HL-60 (cell line): ENCODE data around the gene ARHGEF17.
"Not testable (repeated sequence)": the region's sequence is repeated elsewhere in the genome, so short reads cannot be mapped to it uniquely, and the experiment has no call there.

Experiments used
- DNase-seq, 2 experiments: peaks; one replicate each; pipeline ENCODE4 v3.0.0-alpha.2; 2010 to 2020; ENCODE audit warnings: low read depth in 1 of 2, low spot score in 1 of 2
- H3K27ac ChIP-seq: fragments of 250-450 bp; sonication (Bioruptor Pico); replicated peaks from 2 replicates; pipeline ENCODE4 v1.5.1; 2020; ENCODE audit warnings: mild to moderate bottlenecking, moderate library complexity
- H3K27me3 ChIP-seq: fragments of 250-450 bp; sonication (Bioruptor Pico); 2 replicates; pipeline ENCODE4 v1.5.1; 2021; ENCODE audit warnings: mild to moderate bottlenecking, moderate library complexity; ENCODE audit not compliant: insufficient read depth, poor library complexity, severe bottlenecking
- H3K4me3 ChIP-seq: replicated peaks from 2 replicates; pipeline ENCODE4 v1.5.1; 2011; ENCODE audit warnings: mild to moderate bottlenecking, control low read depth, low read length; ENCODE audit not compliant: insufficient read depth
- CTCF ChIP-seq: IDR thresholded peaks from one replicate; pipeline ENCODE4 v1.5.1; 2011; ENCODE audit warnings: low read length, control low read depth, inconsistent platforms; ENCODE audit not compliant: insufficient read depth
- GABPA ChIP-seq: IDR thresholded peaks from 2 replicates; pipeline ENCODE4 v1.6.1; 2012; ENCODE audit warnings: low read depth
- POLR2AphosphoS5 ChIP-seq: IDR thresholded peaks from 2 replicates; pipeline ENCODE4 v1.6.1; 2012; ENCODE audit warnings: low read depth
- REST ChIP-seq: IDR thresholded peaks from 2 replicates; pipeline ENCODE4 v1.6.1; 2012; ENCODE audit warnings: low read depth; ENCODE audit not compliant: insufficient replicate concordance
- SPI1 ChIP-seq: IDR thresholded peaks from 2 replicates; pipeline ENCODE4 v1.6.1; 2012; ENCODE audit warnings: low read depth, mild to moderate bottlenecking, borderline replicate concordance

Gene ARHGEF17

GRCh38 chr11:73270016-73270854, 37.8 kb upstream of the ARHGEF17 start:
- Histone ChIP-seq H3K4me3 (no peak overlapping the region), H3K27me3 (no peaks in the 10 kb centered on the region), H3K27ac (peak overlapping the region; percentile 23)
- peak in 1 of 2 experiments; percentile 61 for DNase-seq
- peak; percentile 97 for TF ChIP-seq SPI1
- no peak for TF ChIP-seq CTCF

GRCh38 chr11:73270855-73271477, 37.1 kb upstream of the ARHGEF17 start:
- TF ChIP-seq POLR2AphosphoS5 (no peak), CTCF (no peak), GABPA (no peak), SPI1 (no peak), REST (no peak)
- no peak for DNase-seq
- H3K4me3 ChIP-seq, result no peak overlapping the region
- no peaks in the 10 kb centered on the region for H3K27me3 ChIP-seq
- H3K27ac ChIP-seq, result no peak overlapping the region

- not testable (repeated sequence) for H3K27me3 ChIP-seq, DNase-seq, H3K4me3 ChIP-seq
- peak overlapping the region; percentile 3; the same call in 1 of the 2 replicates for H3K27ac ChIP-seq
Observed at GRCh38 chr11:73271478-73271865, 36.6 kb upstream of the ARHGEF17 start.

GRCh38 chr11:73271936-73272679, 36.0 kb upstream of the ARHGEF17 start, which contains the start of gene P2RY6:
Gene P2RY6 (plus strand): TSS chr11:73272338. CDS start chr11:73296519, 24,181 bp downstream.
- H3K4me3 ChIP-seq, result peak within 1 kb of the TSS; percentile 59
- peak within 1 kb of the TSS; percentile 63 for H3K27ac ChIP-seq
- DNase-seq, result peak; percentile 96

More at GRCh38 chr11:73271936-73272679, 36.0 kb upstream of the ARHGEF17 start, which contains the start of gene P2RY6:
- TF ChIP-seq POLR2AphosphoS5, result peak; percentile 54
- TF ChIP-seq REST, result no peak
- peak; percentile 84; the same call in 1 of the 2 replicates for TF ChIP-seq SPI1
- H3K27me3 ChIP-seq, result no peaks in the 10 kb centered on the region
